DOHH2 (cell line): ENCODE measurements around the gene TBRG1.
"Not testable (repeated sequence)": the region's sequence is repeated elsewhere in the genome, so short reads cannot be mapped to it uniquely, and the experiment has no call there.

Source experiments
- H3F3A ChIP-seq: fragments of 200-600 bp; sonication (generic), shearing (Covaris generic); 2 replicates; pipeline ENCODE4 v1.6.0; 2016; ENCODE audit warnings: antibody characterized with exemption, mild to moderate bottlenecking; ENCODE audit not compliant: control insufficient read depth, insufficient read depth
- H3K27ac ChIP-seq: fragments of 200-600 bp; sonication (generic); 2 replicates; pipeline ENCODE4 v1.5.1; 2014; ENCODE audit warnings: low read depth, mild to moderate bottlenecking, low read length, moderate library complexity
- H3K27me3 ChIP-seq: fragments of 200-600 bp; sonication (generic); 2 replicates; pipeline ENCODE4 v1.6.1; 2014; ENCODE audit warnings: mild to moderate bottlenecking, low read length, mixed read lengths; ENCODE audit not compliant: control insufficient read depth
- H3K36me3 ChIP-seq: fragments of 200-600 bp; sonication (generic); 2 replicates; pipeline ENCODE4 v1.6.1; 2014; ENCODE audit warnings: mild to moderate bottlenecking, low read length, moderate library complexity, mixed read lengths; ENCODE audit not compliant: control insufficient read depth
- H3K4me1 ChIP-seq: fragments of 200-600 bp; sonication (generic); 2 replicates; pipeline ENCODE4 v1.6.1; 2014; ENCODE audit warnings: mild to moderate bottlenecking, low read length, mixed read lengths; ENCODE audit not compliant: control insufficient read depth
- H3K4me2 ChIP-seq: fragments of 200-600 bp; sonication (generic); 2 replicates; pipeline ENCODE4 v1.6.0; 2014; ENCODE audit warnings: mild to moderate bottlenecking, low read length, moderate library complexity
- H3K4me3 ChIP-seq: fragments of 200-600 bp; sonication (generic); 2 replicates; pipeline ENCODE4 v1.5.1; 2014; ENCODE audit warnings: mild to moderate bottlenecking, low read length, mixed read lengths
- H3K79me2 ChIP-seq: fragments of 200-600 bp; sonication (generic); 2 replicates; pipeline ENCODE4 v1.6.1; 2014; ENCODE audit warnings: mild to moderate bottlenecking, low read length, mixed read lengths; ENCODE audit not compliant: control insufficient read depth
- H3K9me2 ChIP-seq: fragments of 200-600 bp; sonication (generic); replicated peaks from 2 replicates; pipeline ENCODE4 v1.6.1; 2014; ENCODE audit warnings: mild to moderate bottlenecking, low read length, mixed read lengths; ENCODE audit not compliant: control insufficient read depth
- H3K9me3 ChIP-seq: fragments of 200-600 bp; sonication (generic); 2 replicates; pipeline ENCODE4 v1.6.1; 2014; ENCODE audit warnings: antibody characterized with exemption, low read length, mixed read lengths; ENCODE audit not compliant: control insufficient read depth, insufficient read depth
- H4K20me1 ChIP-seq: fragments of 200-600 bp; sonication (generic); 2 replicates; pipeline ENCODE4 v1.6.0; 2014; ENCODE audit warnings: low read depth, mild to moderate bottlenecking, antibody characterized with exemption, low read length, moderate library complexity; ENCODE audit not compliant: control insufficient read depth, insufficient read depth
- CTCF ChIP-seq: fragments of 200-600 bp; sonication (generic); IDR thresholded peaks from one replicate; pipeline ENCODE4 v1.5.1; 2014; ENCODE audit warnings: antibody characterized with exemption, mild to moderate bottlenecking, low read depth, low read length; ENCODE audit not compliant: poor library complexity, severe bottlenecking
- EZH2phosphoT487 ChIP-seq: fragments of 200-600 bp; sonication (generic); IDR thresholded peaks from 2 replicates; pipeline ENCODE4 v1.6.1; 2017; ENCODE audit warnings: borderline replicate concordance, mild to moderate bottlenecking, antibody characterized with exemption, low read length, moderate library complexity, mixed read lengths

The TBRG1 gene

GRCh38 chr11:124600621-124601320, 21.9 kb upstream of the TBRG1 start:
- Histone ChIP-seq H3K4me3 (no peak overlapping the region), H3K9me3 (no peaks in the 10 kb centered on the region), H4K20me1 (no peaks in the 10 kb centered on the region), H3K9me2 (no peaks in the 10 kb centered on the region), H3K4me1 (no peaks in the 10 kb centered on the region), H3K27ac (no peak overlapping the region), H3K4me2 (no peak overlapping the region), H3K27me3 (peaks cover 15% of the 10 kb centered on the region), H3K36me3 (no peaks in the 10 kb centered on the region), H3F3A (no peaks in the 10 kb centered on the region), H3K79me2 (no peaks in the 10 kb centered on the region)
- TF ChIP-seq EZH2phosphoT487 (no peak), CTCF (no peak)

GRCh38 chr11:124602193-124602592, 20.5 kb upstream of the TBRG1 start:
- no peaks in the 10 kb centered on the region for H3K4me1 ChIP-seq
- H3K79me2 ChIP-seq: no peaks in the 10 kb centered on the region
- H3K27ac ChIP-seq: no peak overlapping the region
- H3K27me3 ChIP-seq: peaks cover 9% of the 10 kb centered on the region; the same call in 1 of the 2 replicates
- no peak for TF ChIP-seq CTCF
- no peak overlapping the region for H3K4me3 ChIP-seq
- no peaks in the 10 kb centered on the region for H4K20me1 ChIP-seq
- no peak overlapping the region for H3K4me2 ChIP-seq
- no peaks in the 10 kb centered on the region for H3F3A ChIP-seq
- H3K9me2 ChIP-seq: no peaks in the 10 kb centered on the region
- H3K36me3 ChIP-seq: no peaks in the 10 kb centered on the region
- no peaks in the 10 kb centered on the region for H3K9me3 ChIP-seq

- not testable (repeated sequence) for H3K27ac ChIP-seq, H4K20me1 ChIP-seq, H3K27me3 ChIP-seq, H3K4me1 ChIP-seq, H3F3A ChIP-seq, H3K9me3 ChIP-seq, H3K4me2 ChIP-seq, H3K9me2 ChIP-seq, H3K36me3 ChIP-seq, H3K4me3 ChIP-seq, H3K79me2 ChIP-seq
Observed at GRCh38 chr11:124602723-124603122, 19.9 kb upstream of the TBRG1 start.

- Histone ChIP-seq H3K4me2 (no peak overlapping the region), H4K20me1 (no peaks in the 10 kb centered on the region), H3K79me2 (no peaks in the 10 kb centered on the region), H3K36me3 (no peaks in the 10 kb centered on the region), H3K9me2 (no peaks in the 10 kb centered on the region), H3K4me3 (no peak overlapping the region), H3K27ac (no peak overlapping the region), H3K27me3 (0 out of 2 replicates have a peak, but pooled peaks cover 2% of the 10 kb centered on the region), H3K4me1 (no peaks in the 10 kb centered on the region), H3K9me3 (no peaks in the 10 kb centered on the region), H3F3A (no peaks in the 10 kb centered on the region)
- TF ChIP-seq EZH2phosphoT487 (no peak), CTCF (no peak)
Observed at GRCh38 chr11:124605719-124606118, 16.9 kb upstream of the TBRG1 start.
